Lung (tissue), 12 donors: Measurements from ENCODE around the gene KCNT1. TPM values are rescaled to one million over a fixed set of nuclear protein-coding genes. Genes with fewer than 3 reads are reported as not detected.

Experiments
- ATAC-seq: fragments of 200-7000 bp; cut with Tn5 transposase; one replicate; pipeline ENCODE4 v1.9.1; 2020; ENCODE audit warnings: moderate number of reproducible peaks; ENCODE audit not compliant: insufficient read depth, low FRiP score
- DNase-seq, 3 donors: peaks; one replicate each; pipeline ENCODE4 v3.0.0-alpha.2; 2013 to 2017
- H3K27ac ChIP-seq, 2 donors: one replicate each; pipeline ENCODE4 v1.5.1; 2013; ENCODE audit warnings: mild to moderate bottlenecking in 2 of 2, moderate library complexity in 2 of 2, control low read depth in 1 of 2, inconsistent platforms in 1 of 2, low read depth in 1 of 2, low read length in 1 of 2
- H3K27me3 ChIP-seq, 3 donors: one replicate each; pipeline ENCODE4 v1.5.1; 2013; ENCODE audit warnings: low read length in 2 of 3; ENCODE audit not compliant: control insufficient read depth in 3 of 3, insufficient read depth in 3 of 3
- H3K36me3 ChIP-seq, 4 donors: one replicate each; pipeline ENCODE4 v1.5.1; 2013; ENCODE audit warnings: low read length in 4 of 4, mild to moderate bottlenecking in 1 of 4, moderate library complexity in 1 of 4; ENCODE audit not compliant: control insufficient read depth in 4 of 4, insufficient read depth in 4 of 4
- H3K4me1 ChIP-seq, 5 donors: one replicate each; pipeline ENCODE4 v1.5.1; 2013; ENCODE audit warnings: low read length in 5 of 5, mild to moderate bottlenecking in 2 of 5, moderate library complexity in 1 of 5; ENCODE audit not compliant: control insufficient read depth in 5 of 5, insufficient read depth in 5 of 5
- H3K4me3 ChIP-seq: one replicate; pipeline ENCODE4 v1.5.1; 2013; ENCODE audit warnings: mild to moderate bottlenecking, control low read depth, moderate library complexity
- H3K9ac ChIP-seq, 2 donors: one replicate each; pipeline ENCODE4 v1.5.1; 2013; ENCODE audit warnings: low read length in 2 of 2, control low read depth in 1 of 2; ENCODE audit not compliant: insufficient read depth in 1 of 2
- H3K9me3 ChIP-seq, 4 donors: one replicate each; pipeline ENCODE4 v1.5.1; 2013; ENCODE audit warnings: low read length in 3 of 4, mild to moderate bottlenecking in 1 of 4, moderate library complexity in 1 of 4; ENCODE audit not compliant: control insufficient read depth in 4 of 4, insufficient read depth in 3 of 4
- WGBS, 2 donors: extraction: QIAGEN DNeasy Blood & Tissue Kit; methylation state at CpG; one replicate each; pipeline ENCODE4 v1.1.7; 2013; 5-methylcytosine and 5-hydroxymethylcytosine counted together
- polyA plus RNA-seq, 2 donors: library from polyadenylated mRNA; stranded (reverse); fragments of 200-250 nt; gene quantifications; one replicate each; pipeline ENCODE4 v1.2.1, GENCODE V29; 2013
- total RNA-seq, 2 donors: library from RNA; depleted of rRNA in 1 of 2; stranded (reverse); fragments of >200 nt in 1 of 2; gene quantifications; one replicate each; pipeline ENCODE4 v1.2.1, GENCODE V29; 2014 to 2021
- TF ChIP-seq, protein P1 (sequence below): IDR thresholded peaks from 2 replicates; pipeline ENCODE4 v1.5.1; 2012; ENCODE audit warnings: mild to moderate bottlenecking; ENCODE audit errors: control extremely low read depth, extremely low read depth
- donor health status: control.
- donor health status: control.
- donor health status: Bipolar disorder and iron deficiency.
- donor health status: healthy.
- donor health status: DM: yes; HTN: yes; CAD: no.

Gene KCNT1
- total and polyA plus RNA-seq, 4 donors, result 0.06 to 0.28 (median 0.11) TPM

DNA sequence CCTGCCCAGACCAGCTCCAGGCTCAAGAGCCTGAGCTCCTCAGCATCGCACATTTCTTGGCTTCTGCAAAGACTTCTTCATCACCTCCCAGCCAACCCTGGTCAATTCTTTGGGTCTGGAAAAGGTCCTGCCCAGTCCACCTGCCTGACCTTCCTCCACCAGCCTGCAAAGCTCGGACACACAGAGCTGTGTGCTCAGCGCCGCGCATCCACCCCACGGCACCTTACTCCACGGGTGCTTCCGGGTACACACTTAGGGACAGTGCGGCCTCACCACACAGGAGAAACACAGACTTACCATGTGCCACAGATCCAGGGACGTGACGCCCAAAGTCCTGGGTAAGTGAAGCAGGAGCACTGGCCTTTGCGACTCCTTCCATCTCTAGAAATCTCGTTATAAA lies 97.3 kb downstream of the KCNT1 start:
- peaks cover 0 to 4% (median 0%) of the 10 kb centered on the region in 5 donors for H3K4me1 ChIP-seq
- ATAC-seq (no peak), DNase-seq (no peak)
- no peak overlapping the region for H3K27ac ChIP-seq
- TF ChIP-seq, protein P1, sequence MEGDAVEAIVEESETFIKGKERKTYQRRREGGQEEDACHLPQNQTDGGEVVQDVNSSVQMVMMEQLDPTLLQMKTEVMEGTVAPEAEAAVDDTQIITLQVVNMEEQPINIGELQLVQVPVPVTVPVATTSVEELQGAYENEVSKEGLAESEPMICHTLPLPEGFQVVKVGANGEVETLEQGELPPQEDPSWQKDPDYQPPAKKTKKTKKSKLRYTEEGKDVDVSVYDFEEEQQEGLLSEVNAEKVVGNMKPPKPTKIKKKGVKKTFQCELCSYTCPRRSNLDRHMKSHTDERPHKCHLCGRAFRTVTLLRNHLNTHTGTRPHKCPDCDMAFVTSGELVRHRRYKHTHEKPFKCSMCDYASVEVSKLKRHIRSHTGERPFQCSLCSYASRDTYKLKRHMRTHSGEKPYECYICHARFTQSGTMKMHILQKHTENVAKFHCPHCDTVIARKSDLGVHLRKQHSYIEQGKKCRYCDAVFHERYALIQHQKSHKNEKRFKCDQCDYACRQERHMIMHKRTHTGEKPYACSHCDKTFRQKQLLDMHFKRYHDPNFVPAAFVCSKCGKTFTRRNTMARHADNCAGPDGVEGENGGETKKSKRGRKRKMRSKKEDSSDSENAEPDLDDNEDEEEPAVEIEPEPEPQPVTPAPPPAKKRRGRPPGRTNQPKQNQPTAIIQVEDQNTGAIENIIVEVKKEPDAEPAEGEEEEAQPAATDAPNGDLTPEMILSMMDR, result no peak
- H3K4me3 ChIP-seq, result no peak overlapping the region
- no peak overlapping the region for H3K9ac ChIP-seq
- 96 to 97% methylated on average over 13 of the region's 13 CpGs for WGBS, 2 donors
- no peaks in the 10 kb centered on the region for H3K36me3 ChIP-seq
- no peaks in the 10 kb centered on the region for H3K27me3 ChIP-seq
- H3K9me3 ChIP-seq, result no peaks in the 10 kb centered on the region

DNA sequence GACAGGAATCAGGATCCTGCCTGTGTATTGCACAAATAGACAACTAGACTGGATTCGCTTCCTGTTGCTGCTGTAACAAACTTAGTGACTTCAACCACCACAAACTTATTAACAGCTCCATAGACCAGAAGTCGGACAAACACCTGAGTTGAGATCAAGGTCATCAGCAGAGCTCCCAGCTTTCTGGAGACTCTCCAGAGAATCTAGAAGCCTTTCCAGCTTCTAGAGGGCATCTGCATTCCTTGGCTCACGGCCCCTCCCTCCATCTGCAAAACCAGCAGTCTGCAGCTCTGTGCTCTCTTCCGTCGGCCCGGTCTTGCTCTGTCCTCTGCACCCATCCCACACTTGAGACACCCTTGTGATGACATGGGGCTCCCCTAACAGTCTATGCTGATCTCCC lies 99.1 kb downstream of the KCNT1 start:
- H3K9ac ChIP-seq, result no peak overlapping the region
- TF ChIP-seq, protein P1, result no peak
- 91 to 93% methylated on average over 6 of the region's 6 CpGs for WGBS, 2 donors
- no peaks in the 10 kb centered on the region for H3K9me3 ChIP-seq
- H3K36me3 ChIP-seq, result no peaks in the 10 kb centered on the region
- no peak for DNase-seq
- no peaks in the 10 kb centered on the region for H3K27me3 ChIP-seq
- no peak overlapping the region for H3K4me3 ChIP-seq
- H3K27ac ChIP-seq, result no peak overlapping the region
- H3K4me1 ChIP-seq, result peaks cover 0 to 4% (median 0%) of the 10 kb centered on the region in 5 donors
- no peak for ATAC-seq

DNA sequence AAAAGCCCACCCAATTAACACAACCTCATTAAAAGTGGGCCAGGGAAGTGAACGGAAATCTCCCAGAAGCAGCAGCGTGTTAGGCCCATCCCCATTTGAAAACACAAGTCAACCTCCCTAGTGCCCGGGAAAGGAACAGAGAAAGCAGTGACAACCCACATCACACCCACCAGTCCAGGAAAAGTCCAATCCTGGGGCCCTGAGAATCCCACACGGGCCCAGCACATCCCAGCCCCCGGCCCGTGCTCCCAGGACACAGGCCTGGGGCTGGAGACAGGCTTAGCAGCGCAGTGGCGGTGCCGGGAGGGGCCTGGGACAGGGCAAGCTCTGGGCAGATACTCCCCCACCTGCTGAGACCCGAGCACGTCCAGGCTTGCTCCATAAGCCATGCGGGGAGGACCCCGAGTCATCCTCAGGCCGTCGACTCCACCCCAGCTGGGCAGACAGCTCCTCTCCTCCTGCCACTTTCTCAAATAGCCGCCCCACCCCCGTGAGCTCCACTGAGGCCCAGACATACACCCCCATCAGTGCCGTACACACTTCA lies 101.0 kb downstream of the KCNT1 start:
- Histone ChIP-seq H3K27me3 (no peaks in the 10 kb centered on the region), H3K4me1 (peaks cover 0 to 4% (median 0%) of the 10 kb centered on the region in 5 donors), H3K27ac (no peak overlapping the region), H3K9ac (no peak overlapping the region), H3K36me3 (no peaks in the 10 kb centered on the region), H3K9me3 (no peaks in the 10 kb centered on the region), H3K4me3 (no peak overlapping the region)
- no peak for ATAC-seq
- 75 to 82% methylated on average over 18 of the region's 18 CpGs for WGBS, 2 donors
- no peak for DNase-seq
- TF ChIP-seq, protein P1, result no peak

DNA sequence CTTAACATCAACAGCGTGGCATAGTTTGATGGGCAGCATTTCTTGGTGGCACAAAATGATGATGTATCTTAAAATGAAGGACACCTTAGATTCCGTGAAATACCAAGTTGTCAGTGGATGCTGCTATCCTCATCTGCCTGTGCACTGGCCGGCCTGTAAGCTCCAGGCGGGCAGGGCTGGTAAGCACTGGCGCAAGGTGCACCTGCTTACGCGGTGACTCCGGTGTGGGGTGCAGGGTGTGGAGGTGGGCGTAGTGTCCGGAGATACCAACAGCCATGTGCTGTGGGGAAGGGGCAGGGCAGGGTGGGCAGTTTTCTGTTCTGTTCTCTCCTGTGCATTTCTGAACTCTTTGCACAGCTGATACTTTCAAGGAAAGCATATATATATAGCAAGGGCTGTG lies 101.5 kb downstream of the KCNT1 start:
- no peak for ATAC-seq
- TF ChIP-seq, protein P1, result no peak
- no peak overlapping the region for H3K4me3 ChIP-seq

More for the DNA sequence above, 101.5 kb downstream of the KCNT1 start:
- DNase-seq, result no peak
- Histone ChIP-seq H3K27me3 (no peaks in the 10 kb centered on the region), H3K36me3 (no peaks in the 10 kb centered on the region), H3K4me1 (no peaks in the 10 kb centered on the region), H3K9ac (no peak overlapping the region), H3K27ac (no peak overlapping the region), H3K9me3 (no peaks in the 10 kb centered on the region)
- 94 to 96% methylated on average over 10 of the region's 10 CpGs for WGBS, 2 donors
